Measurements from ENCODE around the gene RANBP3L.
A peak's percentile ranks its signal among the peaks of the same experiment; 100 is the strongest.

RANBP3L gene

GRCh38 chr5:36242534-36243485, 58.9 kb downstream of the RANBP3L start:
- DNase-seq, result peak; percentile 57

- DNase-seq, result peak; percentile 96
Measured at GRCh38 chr5:36241631-36242533, 59.8 kb downstream of the RANBP3L start, which contains the start of gene NADK2. NADK2 (minus strand) TSS chr5:36241925; CDS start chr5:36241798, 127 bp downstream.

GRCh38 chr5:36240779-36241630, 60.7 kb downstream of the RANBP3L start:
- DNase-seq, result peak; percentile 73

- DNase-seq, result peak; percentile 53
Measured at GRCh38 chr5:36239370-36240293, 62.1 kb downstream of the RANBP3L start.

GRCh38 chr5:36238502-36239295, 63.0 kb downstream of the RANBP3L start:
- DNase-seq, result no peak

GRCh38 chr5:36237751-36238150, 64.0 kb downstream of the RANBP3L start:
- DNase-seq, result no peak

GRCh38 chr5:36236801-36237200, 64.9 kb downstream of the RANBP3L start:
- no peak for DNase-seq

- DNase-seq, result no peak
Measured at GRCh38 chr5:36232533-36232932, 69.2 kb downstream of the RANBP3L start.

- DNase-seq, result peak; percentile 59
Measured at GRCh38 chr5:36230151-36230790, 71.4 kb downstream of the RANBP3L start.

GRCh38 chr5:36228505-36228904, 73.2 kb downstream of the RANBP3L start:
- DNase-seq, result no peak

GRCh38 chr5:36227046-36227445, 74.7 kb downstream of the RANBP3L start:
- no peak for DNase-seq

GRCh38 chr5:36222620-36223019, 79.1 kb downstream of the RANBP3L start:
- no peak for DNase-seq

- no peak for DNase-seq
Measured at GRCh38 chr5:36217988-36218387, 83.7 kb downstream of the RANBP3L start.

GRCh38 chr5:36217567-36217966, 84.1 kb downstream of the RANBP3L start:
- DNase-seq, result no peak

GRCh38 chr5:36215910-36216309, 85.8 kb downstream of the RANBP3L start:
- no peak for DNase-seq

- peak; percentile 3 for DNase-seq
Measured at GRCh38 chr5:36214436-36214835, 87.3 kb downstream of the RANBP3L start.

GRCh38 chr5:36209664-36210063, 92.0 kb downstream of the RANBP3L start:
- no peak for DNase-seq

GRCh38 chr5:36208786-36209185, 92.9 kb downstream of the RANBP3L start:
- no peak for DNase-seq

GRCh38 chr5:36206913-36207312, 94.8 kb downstream of the RANBP3L start:
- DNase-seq, result no peak

- no peak for DNase-seq
Measured at GRCh38 chr5:36205329-36205728, 96.4 kb downstream of the RANBP3L start.
